ENCODE results near the gene ZFP1.
"Not testable (repeated sequence)": the region's sequence is repeated elsewhere in the genome, so short reads cannot be mapped to it uniquely, and the experiment has no call there.

Gene ZFP1

DNA sequence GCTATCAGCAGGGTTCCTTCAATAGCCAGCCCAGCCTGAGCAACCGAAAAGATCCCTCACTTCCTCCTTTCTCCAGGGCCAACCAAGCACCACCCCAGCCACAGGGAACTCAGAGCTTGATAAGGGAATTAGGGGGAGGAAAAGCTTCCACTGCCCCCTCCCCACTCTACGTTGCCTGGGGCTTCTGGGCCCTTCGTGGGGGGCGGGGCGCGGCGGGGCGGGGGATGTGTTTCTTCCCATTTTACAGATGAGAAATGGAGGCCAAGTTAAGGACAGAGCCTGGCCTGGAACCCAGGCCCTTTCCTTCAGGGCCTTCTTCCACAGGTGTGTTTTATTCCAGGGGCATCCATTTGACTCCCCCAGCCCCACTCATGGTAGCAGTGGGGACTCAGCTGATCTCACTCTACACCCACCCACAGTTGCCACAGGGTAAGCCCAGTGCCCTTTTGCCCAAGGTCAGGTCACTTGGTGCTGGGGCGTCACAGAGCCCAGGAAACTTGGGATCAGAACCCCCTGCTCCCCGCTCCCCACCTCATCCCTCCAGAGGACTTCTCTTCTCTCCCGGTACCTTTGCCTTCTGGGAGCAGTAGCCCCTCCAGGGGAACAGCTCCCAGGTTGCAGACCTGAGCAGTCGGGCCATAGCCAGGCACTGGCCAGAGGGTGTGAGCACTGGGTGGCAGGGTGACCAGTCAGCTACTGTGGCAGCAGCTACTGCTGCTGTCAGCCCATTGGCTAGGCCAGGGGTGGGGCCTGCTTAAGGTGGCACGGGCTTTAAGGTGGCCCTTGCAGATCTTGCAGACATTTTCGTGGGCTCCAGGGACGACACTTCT is 32.0 kb upstream of the ZFP1 start, which contains the start of gene LDHD:
Gene LDHD, minus strand, starts transcription at position 700 of the 830 bp plus-strand sequence. Its CDS starts 60 bp downstream, at position 640.
- H3K4me1 Mint-ChIP-seq, result no peaks in the 10 kb centered on the region
- H3K27ac Mint-ChIP-seq (ENCODE audit: low read depth), result no peak within 1 kb of the TSS
- H3K9me3 Mint-ChIP-seq, result no peaks in the 10 kb centered on the region
- DNase-seq (ENCODE audit: low spot score in 2 of 2) (no peak), ATAC-seq (replicated peaks; ENCODE audit: extremely low read depth, poor library complexity, severe bottlenecking) (no peak)
- H3K27me3 Mint-ChIP-seq, result peaks cover 23% of the 10 kb centered on the region
- no peak within 1 kb of the TSS for H3K4me3 Mint-ChIP-seq
- H3K36me3 Mint-ChIP-seq (ENCODE audit: insufficient read depth), result no peaks in the 10 kb centered on the region

- DNase-seq (ENCODE audit: low spot score in 2 of 2) (no peak), ATAC-seq (replicated peaks; ENCODE audit: extremely low read depth, poor library complexity, severe bottlenecking) (no peak)
- no peak overlapping the region for H3K4me3 Mint-ChIP-seq
- H3K36me3 Mint-ChIP-seq (ENCODE audit: insufficient read depth), result no peaks in the 10 kb centered on the region
- no peaks in the 10 kb centered on the region for H3K9me3 Mint-ChIP-seq
- H3K4me1 Mint-ChIP-seq, result no peaks in the 10 kb centered on the region
- H3K27me3 Mint-ChIP-seq, result peaks cover 17% of the 10 kb centered on the region
- no peak overlapping the region for H3K27ac Mint-ChIP-seq (ENCODE audit: low read depth)
These were observed 31.4 kb upstream of the ZFP1 start for GRCh38 chr16:75116911-75117245.

- no peaks in the 10 kb centered on the region for H3K27me3 Mint-ChIP-seq
- no peak overlapping the region for H3K27ac Mint-ChIP-seq (ENCODE audit: low read depth)
These were observed 29.3 kb upstream of the ZFP1 start for GRCh38 chr16:75118943-75119539.

GRCh38 chr16:75120253-75120652 is 28.1 kb upstream of the ZFP1 start:
- Mint-ChIP-seq H3K27ac (ENCODE audit: low read depth) (no peak overlapping the region), H3K4me1 (no peaks in the 10 kb centered on the region), H3K27me3 (no peaks in the 10 kb centered on the region), H3K4me3 (no peak overlapping the region), H3K9me3 (no peaks in the 10 kb centered on the region), H3K36me3 (ENCODE audit: insufficient read depth) (no peaks in the 10 kb centered on the region)
- DNase-seq (ENCODE audit: low spot score in 2 of 2) (no peak), ATAC-seq (replicated peaks; ENCODE audit: extremely low read depth, poor library complexity, severe bottlenecking) (no peak)

More at GRCh38 chr16:75118943-75119539, 29.3 kb upstream of the ZFP1 start:
- Mint-ChIP-seq H3K36me3 (ENCODE audit: insufficient read depth) (no peaks in the 10 kb centered on the region), H3K4me3 (no peak overlapping the region), H3K9me3 (no peaks in the 10 kb centered on the region), H3K4me1 (no peaks in the 10 kb centered on the region)
- no peak for DNase-seq (ENCODE audit: low spot score in 2 of 2)
- ATAC-seq (replicated peaks; ENCODE audit: extremely low read depth, poor library complexity, severe bottlenecking), result no peak

DNA sequence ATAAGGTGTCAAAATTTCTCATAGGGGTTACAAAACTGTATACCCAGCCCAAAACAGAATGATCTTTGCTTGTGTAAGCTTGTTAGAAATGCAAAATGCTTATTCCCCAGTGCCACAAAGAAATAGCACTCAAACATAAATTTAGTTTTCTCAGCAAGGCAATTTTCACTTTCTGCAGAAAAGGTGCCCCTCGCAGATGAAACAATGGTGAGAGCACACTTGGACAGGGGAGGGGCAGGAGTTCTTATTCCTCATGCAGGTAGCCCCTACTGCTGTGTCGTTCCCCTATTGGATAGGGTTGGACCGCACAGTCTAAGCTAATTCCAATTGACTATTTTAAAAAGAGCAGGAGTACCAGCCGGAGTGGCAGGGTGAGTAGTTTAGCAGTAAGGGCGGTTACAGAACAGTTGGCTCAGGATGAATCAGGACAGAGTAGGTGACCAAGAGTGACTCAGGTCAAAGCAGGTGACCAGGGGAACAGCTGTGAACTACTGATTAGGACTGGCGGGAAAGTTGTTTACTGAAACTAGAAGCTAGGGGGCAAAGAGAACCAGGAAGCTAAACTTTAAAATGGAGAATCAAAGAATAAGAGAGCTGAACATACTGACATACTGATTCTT is 26.3 kb upstream of the ZFP1 start:
- Mint-ChIP-seq H3K27ac (ENCODE audit: low read depth) (no peak overlapping the region), H3K9me3 (no peaks in the 10 kb centered on the region), H3K4me3 (no peak overlapping the region), H3K27me3 (no peaks in the 10 kb centered on the region), H3K4me1 (no peaks in the 10 kb centered on the region), H3K36me3 (ENCODE audit: insufficient read depth) (no peaks in the 10 kb centered on the region)
- DNase-seq (ENCODE audit: low spot score in 2 of 2), result no peak
- ATAC-seq (replicated peaks; ENCODE audit: extremely low read depth, poor library complexity, severe bottlenecking), result no peak

DNA sequence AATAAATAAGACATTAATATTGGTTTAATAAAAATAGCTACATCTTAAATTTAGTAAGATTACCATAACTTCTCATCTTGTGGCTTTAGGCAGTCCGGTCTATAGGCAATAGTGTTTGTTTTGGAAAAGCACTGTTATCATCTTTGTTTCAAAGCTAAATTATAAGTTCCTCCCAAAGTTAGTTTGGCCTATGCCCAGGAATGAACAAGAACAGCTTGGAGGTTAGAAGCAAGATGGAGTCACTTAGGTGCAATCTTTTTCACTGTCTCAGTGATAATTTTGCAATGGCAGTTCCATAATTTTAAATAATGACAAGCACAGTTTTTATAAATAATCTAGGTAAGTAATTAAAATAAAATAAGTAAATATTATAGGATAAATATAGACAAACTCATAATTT is 25.7 kb upstream of the ZFP1 start:
- Mint-ChIP-seq H3K27me3 (no peaks in the 10 kb centered on the region), H3K27ac (ENCODE audit: low read depth) (no peak overlapping the region), H3K36me3 (ENCODE audit: insufficient read depth) (no peaks in the 10 kb centered on the region), H3K9me3 (no peaks in the 10 kb centered on the region), H3K4me3 (no peak overlapping the region), H3K4me1 (no peaks in the 10 kb centered on the region)
- ATAC-seq (replicated peaks; ENCODE audit: extremely low read depth, poor library complexity, severe bottlenecking) (no peak), DNase-seq (ENCODE audit: low spot score in 2 of 2) (no peak)

- DNase-seq (ENCODE audit: low spot score in 2 of 2) (no peak), ATAC-seq (replicated peaks; ENCODE audit: extremely low read depth, poor library complexity, severe bottlenecking) (no peak)
- Mint-ChIP-seq H3K4me3 (no peak overlapping the region), H3K4me1 (no peaks in the 10 kb centered on the region), H3K27ac (ENCODE audit: low read depth) (no peak overlapping the region), H3K27me3 (no peaks in the 10 kb centered on the region), H3K9me3 (no peaks in the 10 kb centered on the region), H3K36me3 (ENCODE audit: insufficient read depth) (no peaks in the 10 kb centered on the region)
These were observed 20.5 kb upstream of the ZFP1 start for GRCh38 chr16:75127713-75128415.

- not testable (repeated sequence) for H3K9me3 Mint-ChIP-seq; H3K27me3 Mint-ChIP-seq; H3K36me3 Mint-ChIP-seq (ENCODE audit: insufficient read depth); ATAC-seq (replicated peaks; ENCODE audit: extremely low read depth, poor library complexity, severe bottlenecking); H3K4me3 Mint-ChIP-seq; DNase-seq (ENCODE audit: low spot score in 2 of 2); H3K27ac Mint-ChIP-seq (ENCODE audit: low read depth); H3K4me1 Mint-ChIP-seq
These were observed 18.7 kb upstream of the ZFP1 start for GRCh38 chr16:75129421-75130149.

GRCh38 chr16:75130150-75130771 is 18.1 kb upstream of the ZFP1 start:
- Mint-ChIP-seq H3K9me3 (no peaks in the 10 kb centered on the region), H3K4me1 (no peaks in the 10 kb centered on the region), H3K27ac (ENCODE audit: low read depth) (no peak overlapping the region), H3K36me3 (ENCODE audit: insufficient read depth) (no peaks in the 10 kb centered on the region), H3K27me3 (no peaks in the 10 kb centered on the region), H3K4me3 (no peak overlapping the region)
- DNase-seq (ENCODE audit: low spot score in 2 of 2) (no peak), ATAC-seq (replicated peaks; ENCODE audit: extremely low read depth, poor library complexity, severe bottlenecking) (no peak)

- no peaks in the 10 kb centered on the region for H3K9me3 Mint-ChIP-seq
- no peaks in the 10 kb centered on the region for H3K36me3 Mint-ChIP-seq (ENCODE audit: insufficient read depth)
- no peaks in the 10 kb centered on the region for H3K4me1 Mint-ChIP-seq
These were observed 17.2 kb upstream of the ZFP1 start for GRCh38 chr16:75131081-75131480.

DNA sequence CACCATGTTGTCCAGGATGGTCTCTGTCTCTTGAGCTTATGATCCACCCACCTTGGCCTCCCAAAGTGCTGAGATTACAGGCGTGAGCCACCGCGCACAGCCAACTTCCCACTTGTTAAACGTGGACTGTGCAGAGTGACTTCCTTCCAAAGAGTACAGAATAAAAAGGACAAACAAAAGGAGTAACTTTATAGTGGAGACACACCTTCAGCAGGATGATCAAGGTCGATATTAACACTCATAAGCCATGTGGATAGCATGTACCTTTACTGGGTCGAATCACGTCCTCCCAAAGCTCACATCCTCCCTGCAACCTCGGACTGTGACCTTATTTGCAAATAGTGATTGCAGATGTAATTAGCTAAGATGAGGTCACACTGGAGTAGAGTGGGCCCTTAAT is 10.1 kb upstream of the ZFP1 start:
- Mint-ChIP-seq H3K9me3 (no peaks in the 10 kb centered on the region), H3K4me1 (peaks cover 8% of the 10 kb centered on the region), H3K4me3 (no peak overlapping the region), H3K27me3 (peaks cover 10% of the 10 kb centered on the region), H3K36me3 (ENCODE audit: insufficient read depth) (peaks cover 3% of the 10 kb centered on the region), H3K27ac (ENCODE audit: low read depth) (no peak overlapping the region)
- ATAC-seq (replicated peaks; ENCODE audit: extremely low read depth, poor library complexity, severe bottlenecking), result no peak
- DNase-seq (ENCODE audit: low spot score in 2 of 2), result no peak

More at GRCh38 chr16:75131081-75131480, 17.2 kb upstream of the ZFP1 start:
- no peak overlapping the region for H3K27ac Mint-ChIP-seq (ENCODE audit: low read depth)
- DNase-seq (ENCODE audit: low spot score in 2 of 2) (no peak), ATAC-seq (replicated peaks; ENCODE audit: extremely low read depth, poor library complexity, severe bottlenecking) (no peak)
- H3K27me3 Mint-ChIP-seq, result no peaks in the 10 kb centered on the region
- H3K4me3 Mint-ChIP-seq, result no peak overlapping the region

DNA sequence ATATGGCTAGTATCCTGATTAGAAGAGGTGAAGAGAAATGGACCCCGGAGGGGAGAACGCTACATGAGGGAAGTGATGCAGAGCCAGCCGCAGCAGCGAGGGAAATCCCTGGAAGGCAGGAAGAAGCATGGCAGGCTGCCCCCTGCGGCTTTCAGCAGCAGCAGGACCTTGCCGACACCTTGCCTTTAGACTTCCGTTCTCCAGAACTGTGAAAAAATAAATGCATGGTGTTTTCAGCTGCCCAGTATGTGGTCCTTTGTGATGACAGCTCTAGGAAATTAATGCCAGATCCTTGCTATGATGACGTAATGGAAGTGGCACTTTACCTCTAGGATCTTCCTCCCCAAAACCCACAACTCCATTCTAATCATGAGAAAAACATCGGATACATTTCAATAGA is 9.7 kb upstream of the ZFP1 start:
- H3K9me3 Mint-ChIP-seq, result no peaks in the 10 kb centered on the region
- no peak overlapping the region for H3K27ac Mint-ChIP-seq (ENCODE audit: low read depth)
- H3K36me3 Mint-ChIP-seq (ENCODE audit: insufficient read depth), result peaks cover 3% of the 10 kb centered on the region
- no peak for DNase-seq (ENCODE audit: low spot score in 2 of 2)
- H3K4me3 Mint-ChIP-seq, result no peak overlapping the region
- peaks cover 8% of the 10 kb centered on the region for H3K4me1 Mint-ChIP-seq
- no peak for ATAC-seq (replicated peaks; ENCODE audit: extremely low read depth, poor library complexity, severe bottlenecking)
- H3K27me3 Mint-ChIP-seq, result peaks cover 10% of the 10 kb centered on the region

Data from central memory CD8-positive, alpha-beta T cell (primary cell).